HEK293 (cell line): ENCODE results near the gene COA8.

Experiments
- CTCF ChIA-PET: fragments of 350-600 bp; formaldehyde crosslinking; extraction: SDS; loops from one replicate; lab custom pipeline; 2021; ENCODE audit warnings: antibody characterized with exemption; lab: Yijun Ruan, JAX
- POLR2A ChIA-PET: fragments of 300-600 bp; formaldehyde crosslinking; extraction: SDS; loops from one replicate; lab custom pipeline; 2020; ENCODE audit warnings: antibody characterized with exemption, inconsistent platforms; lab: Yijun Ruan, JAX
- H3K27ac ChIP-seq: fragments of 200-500 bp; sonication (Bioruptor generic); 2 replicates; pipeline ENCODE4 v1.5.1; 2014; ENCODE audit warnings: low read depth, low read length, control low read depth, inconsistent platforms; ENCODE audit errors: extremely low read depth
- H3K36me3 ChIP-seq, 2 experiments: fragments of 200-500 bp in 1 of 2; sonication (Bioruptor generic) in 1 of 2; 1 replicate in 1 of 2; 2 replicates in 1 of 2; pipeline ENCODE4 v1.5.1; 2014 to 2017; ENCODE audit warnings: inconsistent platforms in 2 of 2, low read length in 2 of 2; ENCODE audit not compliant: control insufficient read depth in 2 of 2, insufficient read depth in 1 of 2
- H3K4me1 ChIP-seq: fragments of 200-500 bp; sonication (Bioruptor generic); 2 replicates; pipeline ENCODE4 v1.5.1; 2014; ENCODE audit warnings: mild to moderate bottlenecking, low read length, inconsistent platforms; ENCODE audit not compliant: control insufficient read depth, insufficient read depth
- H3K4me3 ChIP-seq: 2 replicates; pipeline ENCODE4 v1.5.1; 2011; ENCODE audit warnings: low read depth, mild to moderate bottlenecking, control low read depth, low read length, moderate library complexity
- H3K9me3 ChIP-seq: fragments of 200-500 bp; sonication (Bioruptor generic); 2 replicates; pipeline ENCODE4 v1.5.1; 2014; ENCODE audit warnings: low read depth, low read length, inconsistent platforms; ENCODE audit not compliant: control insufficient read depth, insufficient read depth
- GFI1B ChIP-seq: fragments of 450-650 bp; formaldehyde crosslinking; IDR thresholded peaks from 2 replicates; pipeline ENCODE4 v1.5.1; 2016; ENCODE audit warnings: missing biosample characterization, missing genetic modification characterization
- MZF1 ChIP-seq: fragments of 450-650 bp; formaldehyde crosslinking; IDR thresholded peaks from 2 replicates; pipeline ENCODE4 v1.5.1; 2017; ENCODE audit warnings: missing biosample characterization, missing genetic modification characterization, borderline replicate concordance
- REST ChIP-seq: fragments of 450-650 bp; formaldehyde crosslinking; IDR thresholded peaks from 2 replicates; pipeline ENCODE4 v1.5.1; 2016; ENCODE audit warnings: missing biosample characterization, missing genetic modification characterization
- SALL2 ChIP-seq: fragments of 450-650 bp; formaldehyde crosslinking; IDR thresholded peaks from 2 replicates; pipeline ENCODE4 v1.5.0; 2017; ENCODE audit warnings: missing biosample characterization, mild to moderate bottlenecking, missing genetic modification characterization, borderline replicate concordance
- ZNF132 ChIP-seq: fragments of 450-650 bp; formaldehyde crosslinking; IDR thresholded peaks from 2 replicates; pipeline ENCODE4 v1.5.1; 2017; ENCODE audit warnings: missing biosample characterization, missing genetic modification characterization, borderline replicate concordance
- ZNF248 ChIP-seq: fragments of 450-650 bp; formaldehyde crosslinking; IDR thresholded peaks from 2 replicates; pipeline ENCODE4 v1.5.1; 2017; ENCODE audit warnings: missing biosample characterization, missing genetic modification characterization
- ZNF274 ChIP-seq, 2 experiments: fragments of 200-500 bp in 1 of 2; fragments of 450-650 bp in 1 of 2; sonication (Bioruptor generic) in 1 of 2; formaldehyde crosslinking in 1 of 2; IDR thresholded peaks; 2 replicates each; pipeline versions ENCODE4 v1.5.1 to v1.6.1; 2014 to 2016; ENCODE audit warnings: borderline replicate concordance in 1 of 2, inconsistent platforms in 1 of 2, low read length in 1 of 2, missing biosample characterization in 1 of 2, missing genetic modification characterization in 1 of 2
- ZNF394 ChIP-seq: fragments of 450-650 bp; formaldehyde crosslinking; IDR thresholded peaks from 2 replicates; pipeline ENCODE4 v1.5.1; 2016; ENCODE audit warnings: missing biosample characterization, missing genetic modification characterization, mild to moderate bottlenecking, moderate library complexity, borderline replicate concordance
- ZNF555 ChIP-seq: fragments of 450-650 bp; formaldehyde crosslinking; conservative IDR thresholded peaks from 2 replicates; pipeline ENCODE4 v1.5.1; 2017; ENCODE audit warnings: missing biosample characterization, mild to moderate bottlenecking, missing genetic modification characterization, inconsistent platforms
- ZNF561 ChIP-seq: fragments of 450-650 bp; IDR thresholded peaks from 2 replicates; pipeline ENCODE4 v1.5.1; 2018; ENCODE audit warnings: missing biosample characterization, missing genetic modification characterization, borderline replicate concordance
- ZNF585B ChIP-seq: fragments of 450-650 bp; formaldehyde crosslinking; IDR thresholded peaks from 2 replicates; pipeline ENCODE4 v1.5.1; 2016; ENCODE audit warnings: missing biosample characterization, missing genetic modification characterization
- ZNF624 ChIP-seq: fragments of 450-650 bp; formaldehyde crosslinking; IDR thresholded peaks from 2 replicates; pipeline ENCODE4 v1.5.1; 2017; ENCODE audit warnings: missing biosample characterization, missing genetic modification characterization
- ZNF677 ChIP-seq: fragments of 450-650 bp; IDR thresholded peaks from 2 replicates; pipeline ENCODE4 v1.5.0; 2018; ENCODE audit warnings: missing biosample characterization, mild to moderate bottlenecking, missing genetic modification characterization, moderate library complexity
- ZNF704 ChIP-seq: fragments of 450-650 bp; formaldehyde crosslinking; IDR thresholded peaks from 2 replicates; pipeline ENCODE4 v1.5.1; 2016; ENCODE audit warnings: missing biosample characterization, missing genetic modification characterization
- ZNF76 ChIP-seq: fragments of 450-650 bp; formaldehyde crosslinking; IDR thresholded peaks from 2 replicates; pipeline ENCODE4; 2016; ENCODE audit warnings: low read depth, missing biosample characterization, missing genetic modification characterization, borderline replicate concordance
- TF ChIP-seq, protein P1 (sequence below): fragments of 450-650 bp; formaldehyde crosslinking; conservative IDR thresholded peaks from 2 replicates; pipeline ENCODE4 v1.5.1; 2016; ENCODE audit warnings: low read depth, missing biosample characterization, missing genetic modification characterization
- TF ChIP-seq, protein P2 (sequence below): fragments of 450-650 bp; formaldehyde crosslinking; IDR thresholded peaks from 2 replicates; pipeline ENCODE4 v1.5.1; 2016; ENCODE audit warnings: missing biosample characterization, missing genetic modification characterization
- TF ChIP-seq, protein P3 (sequence below): fragments of 450-650 bp; formaldehyde crosslinking; IDR thresholded peaks from 2 replicates; pipeline ENCODE4 v1.5.1; 2016; ENCODE audit warnings: missing biosample characterization, missing genetic modification characterization

Gene COA8

DNA sequence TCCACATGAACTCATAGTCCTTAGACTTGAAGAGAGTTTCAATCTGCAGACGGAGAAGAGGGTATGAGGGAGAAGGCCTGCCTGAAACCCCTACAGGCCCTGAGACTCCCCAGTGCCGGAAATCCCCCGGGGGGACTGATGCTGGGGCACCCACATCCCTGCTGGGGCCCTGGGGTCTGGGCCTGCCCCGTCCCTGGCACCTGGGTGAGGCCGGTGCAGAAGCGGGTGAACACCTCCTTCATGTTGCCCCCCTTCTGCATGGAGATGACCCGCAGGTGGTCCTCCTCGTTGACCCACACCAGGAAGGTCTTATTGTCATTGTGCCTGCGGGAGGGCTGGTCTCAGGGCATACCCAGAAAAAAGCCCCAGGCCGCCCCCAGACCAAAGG lies 42.5 kb upstream of the COA8 start:
- Histone ChIP-seq H3K4me1 (peaks cover 18% of the 10 kb centered on the region), H3K36me3 (peaks cover 0 to 33% of the 10 kb centered on the region in 2 experiments; a peak in 1 of 3 replicates), H3K4me3 (peak overlapping the region; percentile 82), H3K27ac (peak overlapping the region; percentile 99), H3K9me3 (no peaks in the 10 kb centered on the region)
- CTCF ChIA-PET: interaction anchor here (0.6 to 2.5 kb wide), 6 partner anchors 20 to 590 kb away, joined by 3 to 15 read pairs (median 4); no protein-coding TSS in a partner anchor
- POLR2A ChIA-PET: interaction anchor here (0.8 to 3.3 kb wide), 7 partner anchors 9 to 41 kb away, joined by 3 to 18 read pairs (median 8); partner anchors contain the start of gene TRMT61A
- TF ChIP-seq SALL2: no peak
- 0 out of 2 replicates have a peak, but pooled peaks have one; percentile 12 for TF ChIP-seq ZNF677 (tag by site-specific recombination)
- TF ChIP-seq, protein P1, sequence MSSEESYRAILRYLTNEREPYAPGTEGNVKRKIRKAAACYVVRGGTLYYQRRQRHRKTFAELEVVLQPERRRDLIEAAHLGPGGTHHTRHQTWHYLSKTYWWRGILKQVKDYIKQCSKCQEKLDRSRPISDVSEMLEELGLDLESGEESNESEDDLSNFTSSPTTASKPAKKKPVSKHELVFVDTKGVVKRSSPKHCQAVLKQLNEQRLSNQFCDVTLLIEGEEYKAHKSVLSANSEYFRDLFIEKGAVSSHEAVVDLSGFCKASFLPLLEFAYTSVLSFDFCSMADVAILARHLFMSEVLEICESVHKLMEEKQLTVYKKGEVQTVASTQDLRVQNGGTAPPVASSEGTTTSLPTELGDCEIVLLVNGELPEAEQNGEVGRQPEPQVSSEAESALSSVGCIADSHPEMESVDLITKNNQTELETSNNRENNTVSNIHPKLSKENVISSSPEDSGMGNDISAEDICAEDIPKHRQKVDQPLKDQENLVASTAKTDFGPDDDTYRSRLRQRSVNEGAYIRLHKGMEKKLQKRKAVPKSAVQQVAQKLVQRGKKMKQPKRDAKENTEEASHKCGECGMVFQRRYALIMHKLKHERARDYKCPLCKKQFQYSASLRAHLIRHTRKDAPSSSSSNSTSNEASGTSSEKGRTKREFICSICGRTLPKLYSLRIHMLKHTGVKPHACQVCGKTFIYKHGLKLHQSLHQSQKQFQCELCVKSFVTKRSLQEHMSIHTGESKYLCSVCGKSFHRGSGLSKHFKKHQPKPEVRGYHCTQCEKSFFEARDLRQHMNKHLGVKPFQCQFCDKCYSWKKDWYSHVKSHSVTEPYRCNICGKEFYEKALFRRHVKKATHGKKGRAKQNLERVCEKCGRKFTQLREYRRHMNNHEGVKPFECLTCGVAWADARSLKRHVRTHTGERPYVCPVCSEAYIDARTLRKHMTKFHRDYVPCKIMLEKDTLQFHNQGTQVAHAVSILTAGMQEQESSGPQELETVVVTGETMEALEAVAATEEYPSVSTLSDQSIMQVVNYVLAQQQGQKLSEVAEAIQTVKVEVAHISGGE: peak; percentile 68; the same call in 1 of the 2 replicates
- no peak for TF ChIP-seq ZNF394
- TF ChIP-seq, protein P2, sequence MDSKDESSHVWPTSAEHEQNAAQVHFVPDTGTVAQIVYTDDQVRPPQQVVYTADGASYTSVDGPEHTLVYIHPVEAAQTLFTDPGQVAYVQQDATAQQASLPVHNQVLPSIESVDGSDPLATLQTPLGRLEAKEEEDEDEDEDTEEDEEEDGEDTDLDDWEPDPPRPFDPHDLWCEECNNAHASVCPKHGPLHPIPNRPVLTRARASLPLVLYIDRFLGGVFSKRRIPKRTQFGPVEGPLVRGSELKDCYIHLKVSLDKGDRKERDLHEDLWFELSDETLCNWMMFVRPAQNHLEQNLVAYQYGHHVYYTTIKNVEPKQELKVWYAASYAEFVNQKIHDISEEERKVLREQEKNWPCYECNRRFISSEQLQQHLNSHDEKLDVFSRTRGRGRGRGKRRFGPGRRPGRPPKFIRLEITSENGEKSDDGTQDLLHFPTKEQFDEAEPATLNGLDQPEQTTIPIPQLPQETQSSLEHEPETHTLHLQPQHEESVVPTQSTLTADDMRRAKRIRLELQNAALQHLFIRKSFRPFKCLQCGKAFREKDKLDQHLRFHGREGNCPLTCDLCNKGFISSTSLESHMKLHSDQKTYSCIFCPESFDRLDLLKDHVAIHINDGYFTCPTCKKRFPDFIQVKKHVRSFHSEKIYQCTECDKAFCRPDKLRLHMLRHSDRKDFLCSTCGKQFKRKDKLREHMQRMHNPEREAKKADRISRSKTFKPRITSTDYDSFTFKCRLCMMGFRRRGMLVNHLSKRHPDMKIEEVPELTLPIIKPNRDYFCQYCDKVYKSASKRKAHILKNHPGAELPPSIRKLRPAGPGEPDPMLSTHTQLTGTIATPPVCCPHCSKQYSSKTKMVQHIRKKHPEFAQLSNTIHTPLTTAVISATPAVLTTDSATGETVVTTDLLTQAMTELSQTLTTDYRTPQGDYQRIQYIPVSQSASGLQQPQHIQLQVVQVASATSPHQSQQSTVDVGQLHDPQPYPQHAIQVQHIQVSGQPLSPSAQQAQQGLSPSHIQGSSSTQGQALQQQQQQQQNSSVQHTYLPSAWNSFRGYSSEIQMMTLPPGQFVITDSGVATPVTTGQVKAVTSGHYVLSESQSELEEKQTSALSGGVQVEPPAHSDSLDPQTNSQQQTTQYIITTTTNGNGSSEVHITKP (tag by site-specific recombination): no peak
- no peak for TF ChIP-seq ZNF704
- TF ChIP-seq, protein P3, sequence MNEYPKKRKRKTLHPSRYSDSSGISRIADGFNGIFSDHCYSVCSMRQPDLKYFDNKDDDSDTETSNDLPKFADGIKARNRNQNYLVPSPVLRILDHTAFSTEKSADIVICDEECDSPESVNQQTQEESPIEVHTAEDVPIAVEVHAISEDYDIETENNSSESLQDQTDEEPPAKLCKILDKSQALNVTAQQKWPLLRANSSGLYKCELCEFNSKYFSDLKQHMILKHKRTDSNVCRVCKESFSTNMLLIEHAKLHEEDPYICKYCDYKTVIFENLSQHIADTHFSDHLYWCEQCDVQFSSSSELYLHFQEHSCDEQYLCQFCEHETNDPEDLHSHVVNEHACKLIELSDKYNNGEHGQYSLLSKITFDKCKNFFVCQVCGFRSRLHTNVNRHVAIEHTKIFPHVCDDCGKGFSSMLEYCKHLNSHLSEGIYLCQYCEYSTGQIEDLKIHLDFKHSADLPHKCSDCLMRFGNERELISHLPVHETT: no peak
- no peak for TF ChIP-seq ZNF555 (tag by site-specific recombination)
- TF ChIP-seq MZF1 (tag by site-specific recombination): no peak

DNA sequence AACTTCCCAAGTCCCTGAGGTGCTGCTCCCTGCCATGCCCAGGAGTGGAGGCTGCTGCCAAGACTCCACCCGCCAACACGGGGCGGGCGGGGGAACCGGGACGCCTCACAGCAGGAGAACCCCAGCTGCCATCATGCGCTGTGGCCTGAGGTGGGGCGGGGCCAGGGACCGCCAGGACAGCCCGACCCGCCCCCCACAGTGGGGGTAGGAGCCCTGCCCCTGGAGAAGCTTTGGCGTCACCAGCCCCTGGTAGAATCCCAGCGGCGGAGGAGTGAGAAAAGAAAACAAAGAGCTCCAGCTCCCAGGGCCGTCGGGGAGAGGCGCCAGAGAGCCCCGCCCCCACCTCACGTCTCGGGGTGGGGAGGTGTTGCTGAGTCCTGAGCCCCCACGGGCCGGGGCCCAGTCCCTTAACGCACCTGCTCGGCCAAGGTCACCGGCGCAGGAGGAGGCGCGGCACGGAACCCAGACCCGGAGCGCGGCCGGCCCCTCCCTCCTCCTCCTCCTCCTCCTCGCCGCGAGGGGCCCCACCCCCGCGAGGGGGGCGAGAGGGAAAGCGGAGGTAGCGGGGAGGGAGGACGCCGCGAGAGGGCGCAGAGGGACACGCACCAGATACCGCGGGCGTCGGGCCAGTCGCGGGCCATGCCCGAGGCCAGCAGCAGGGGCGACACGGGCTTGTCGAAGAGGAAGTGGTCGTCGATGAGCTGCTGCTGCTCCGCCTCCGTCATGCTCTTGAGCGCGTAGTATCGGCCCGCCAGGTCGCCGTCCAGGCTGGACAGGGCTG lies 41.9 kb upstream of the COA8 start:
- Histone ChIP-seq H3K27ac (peak overlapping the region; percentile 99), H3K9me3 (no peaks in the 10 kb centered on the region), H3K4me3 (peak overlapping the region; percentile 82), H3K4me1 (peaks cover 21% of the 10 kb centered on the region), H3K36me3 (peaks cover 0 to 33% of the 10 kb centered on the region in 2 experiments; a peak in 1 of 3 replicates)
- CTCF ChIA-PET: interaction anchor here (0.6 to 1.5 kb wide), 5 partner anchors 15 to 590 kb away, joined by 3 to 10 read pairs (median 3); no protein-coding TSS in a partner anchor
- POLR2A ChIA-PET: interaction anchor here (0.8 to 3.3 kb wide), 10 partner anchors 8 to 195 kb away, joined by 3 to 18 read pairs (median 6); partner anchors contain the start of genes TRMT61A, XRCC3 and ZFYVE21
- TF ChIP-seq GFI1B (tag by site-specific recombination) (no peak), MZF1 (tag by site-specific recombination) (no peak), ZNF624 (tag by site-specific recombination) (no peak), ZNF248 (no peak), ZNF561 (tag by site-specific recombination) (peak; percentile 93; the same call in 1 of the 2 replicates), ZNF76 (peak; percentile 77), ZNF132 (tag by site-specific recombination) (no peak), ZNF585B (tag by site-specific recombination) (no peak), ZNF274 (IDR thresholded peaks at IDR 0.05; ENCODE audit: low read length) (no peak), ZNF274 (tag by site-specific recombination; IDR thresholded peaks at IDR 0.05; ENCODE audit: borderline replicate concordance) (no peak), REST (tag by site-specific recombination) (peak; percentile 77)
